Skin epidermis (tissue), 12 donors: ENCODE results near the gene PGBD5.

Experiments
- H3K27ac ChIP-seq, 21 experiments: fragments of 200-600 bp; sonication (generic) in 11 of 21; one replicate each; pipeline ENCODE4 v1.5.0; 2020; ENCODE audit warnings: mild to moderate bottlenecking in 3 of 21, inconsistent platforms in 2 of 21, moderate library complexity in 2 of 21
- H3K4me3 ChIP-seq, 7 experiments: fragments of 200-600 bp; sonication (generic) in 2 of 7; one replicate each; pipeline ENCODE4 v1.5.0; 2020; ENCODE audit warnings: inconsistent platforms in 2 of 7, mild to moderate bottlenecking in 2 of 7, moderate library complexity in 1 of 7

The PGBD5 gene

GRCh38 chr1:230401101-230401500 lies 25.0 kb downstream of the PGBD5 start:
- no peak overlapping the region for H3K27ac ChIP-seq
- no peak overlapping the region for H3K4me3 ChIP-seq

- Histone ChIP-seq H3K4me3 (no peak overlapping the region), H3K27ac (no peak overlapping the region)
Observed at GRCh38 chr1:230400007-230400344, 26.2 kb downstream of the PGBD5 start.

- H3K4me3 ChIP-seq: no peak overlapping the region
- no peak overlapping the region for H3K27ac ChIP-seq
Observed at GRCh38 chr1:230399321-230400006, 26.7 kb downstream of the PGBD5 start.

- Histone ChIP-seq H3K27ac (no peak overlapping the region), H3K4me3 (no peak overlapping the region)
Observed at GRCh38 chr1:230398856-230399255, 27.3 kb downstream of the PGBD5 start.

- Histone ChIP-seq H3K27ac (no peak overlapping the region), H3K4me3 (no peak overlapping the region)
Observed at GRCh38 chr1:230396966-230397365, 29.2 kb downstream of the PGBD5 start.

- Histone ChIP-seq H3K27ac (no peak overlapping the region), H3K4me3 (no peak overlapping the region)
Observed at GRCh38 chr1:230395932-230396331, 30.2 kb downstream of the PGBD5 start.

GRCh38 chr1:230394741-230395140 lies 31.4 kb downstream of the PGBD5 start:
- Histone ChIP-seq H3K4me3 (no peak overlapping the region), H3K27ac (no peak overlapping the region)

GRCh38 chr1:230394134-230394533 lies 32.0 kb downstream of the PGBD5 start:
- H3K4me3 ChIP-seq: no peak overlapping the region
- H3K27ac ChIP-seq: no peak overlapping the region

GRCh38 chr1:230393722-230394121 lies 32.4 kb downstream of the PGBD5 start:
- Histone ChIP-seq H3K4me3 (no peak overlapping the region), H3K27ac (no peak overlapping the region)

GRCh38 chr1:230392920-230393521 lies 33.1 kb downstream of the PGBD5 start:
- H3K4me3 ChIP-seq: no peak overlapping the region
- no peak overlapping the region for H3K27ac ChIP-seq

GRCh38 chr1:230392536-230392909 lies 33.6 kb downstream of the PGBD5 start:
- H3K4me3 ChIP-seq: no peak overlapping the region
- no peak overlapping the region for H3K27ac ChIP-seq

GRCh38 chr1:230391776-230392535 lies 34.2 kb downstream of the PGBD5 start:
- Histone ChIP-seq H3K27ac (no peak overlapping the region), H3K4me3 (no peak overlapping the region)

GRCh38 chr1:230390371-230390770 lies 35.8 kb downstream of the PGBD5 start:
- Histone ChIP-seq H3K27ac (no peak overlapping the region), H3K4me3 (no peak overlapping the region)

- Histone ChIP-seq H3K4me3 (no peak overlapping the region), H3K27ac (no peak overlapping the region)
Observed at GRCh38 chr1:230387876-230388275, 38.3 kb downstream of the PGBD5 start.

- no peak overlapping the region for H3K4me3 ChIP-seq
- H3K27ac ChIP-seq: no peak overlapping the region
Observed at GRCh38 chr1:230387296-230387695, 38.8 kb downstream of the PGBD5 start.

GRCh38 chr1:230386637-230387262 lies 39.4 kb downstream of the PGBD5 start:
- H3K27ac ChIP-seq: no peak overlapping the region

GRCh38 chr1:230385930-230386329 lies 40.2 kb downstream of the PGBD5 start:
- no peak overlapping the region for H3K4me3 ChIP-seq
- no peak overlapping the region for H3K27ac ChIP-seq

More at GRCh38 chr1:230386637-230387262, 39.4 kb downstream of the PGBD5 start:
- no peak overlapping the region for H3K4me3 ChIP-seq

GRCh38 chr1:230385158-230385450 lies 41.0 kb downstream of the PGBD5 start:
- Histone ChIP-seq H3K27ac (no peak overlapping the region), H3K4me3 (no peak overlapping the region)

GRCh38 chr1:230384380-230385157 lies 41.6 kb downstream of the PGBD5 start:
- Histone ChIP-seq H3K4me3 (no peak overlapping the region), H3K27ac (no peak overlapping the region)

GRCh38 chr1:230383425-230383824 lies 42.7 kb downstream of the PGBD5 start:
- Histone ChIP-seq H3K27ac (no peak overlapping the region), H3K4me3 (no peak overlapping the region)
